ENCODE data around the gene PTPRT.

Gene PTPRT

DNA sequence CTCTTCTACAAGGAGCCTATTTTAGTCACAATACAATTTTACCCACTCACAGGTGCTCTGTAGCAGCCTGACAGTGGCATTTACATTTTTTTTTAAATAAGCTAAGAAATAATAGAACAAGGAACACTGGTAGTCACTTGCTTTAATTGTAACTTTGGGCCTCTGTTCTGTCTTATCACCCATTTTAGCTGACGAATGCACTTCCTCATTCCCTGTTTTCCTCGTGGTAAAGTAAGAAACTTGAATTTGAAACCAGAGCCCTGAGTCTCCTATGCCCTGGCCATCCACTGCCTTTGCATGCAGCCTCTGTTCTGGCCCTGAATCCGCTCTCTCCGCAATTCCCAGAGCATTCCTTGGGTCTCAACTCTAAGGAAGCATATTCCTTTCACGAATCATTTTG is 550.6 kb downstream of the PTPRT start:
- no peak for DNase-seq (ENCODE audit: low read depth in 2 of 3, low spot score in 1 of 3)

DNA sequence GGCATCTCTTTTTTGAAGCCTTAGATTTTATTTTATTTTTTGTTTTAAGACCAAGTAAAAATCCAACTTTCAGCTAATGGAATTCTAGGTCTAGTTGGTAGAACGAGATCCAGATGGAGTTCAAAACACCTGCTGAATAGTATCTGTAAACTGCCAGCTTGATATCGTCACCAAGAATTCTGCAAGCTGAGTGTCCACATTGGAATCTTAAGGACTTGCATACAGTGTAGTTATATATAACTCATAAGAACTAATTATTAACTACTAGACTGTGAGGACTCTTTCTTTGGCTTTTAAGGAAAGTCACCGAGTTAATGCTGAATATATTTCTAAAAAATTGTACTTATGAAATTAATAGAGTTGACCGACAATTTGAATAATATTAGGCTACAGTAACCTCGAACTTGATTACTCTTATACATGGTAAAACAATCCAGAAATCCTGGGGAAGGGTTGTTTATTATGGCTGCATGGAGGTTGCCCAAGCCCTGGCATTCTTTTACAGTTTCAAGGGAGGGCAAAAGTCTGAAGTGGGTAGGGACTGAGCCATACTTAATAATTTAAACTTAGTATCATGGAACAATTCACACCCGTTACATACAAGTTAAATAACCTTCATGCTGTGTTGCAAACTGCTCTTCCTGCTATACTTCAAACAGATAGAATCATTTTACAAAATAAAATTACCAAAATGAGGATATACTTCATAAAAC is 553.9 kb downstream of the PTPRT start:
- DNase-seq (ENCODE audit: low read depth in 2 of 3, low spot score in 1 of 3): no peak

DNA sequence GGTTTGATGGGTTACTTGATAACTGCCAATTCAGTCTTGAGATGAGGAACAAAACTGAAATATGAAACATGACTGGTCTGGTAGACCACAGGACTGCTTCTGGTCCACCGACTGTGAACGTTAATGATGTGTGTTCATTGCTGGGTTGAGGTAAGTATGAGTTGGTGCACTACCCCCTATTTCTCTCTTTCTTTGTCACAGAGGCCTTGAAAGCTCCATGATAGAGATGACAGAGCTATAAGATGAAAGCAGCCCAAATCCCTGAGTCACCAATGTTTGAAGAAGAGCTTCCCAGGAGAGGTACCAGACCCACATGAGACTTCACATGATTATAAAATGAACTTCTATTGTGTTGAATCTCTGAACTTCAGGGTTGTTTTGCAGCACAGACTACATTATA is 555.5 kb downstream of the PTPRT start:
- DNase-seq (ENCODE audit: low read depth in 2 of 3, low spot score in 1 of 3): no peak

DNA sequence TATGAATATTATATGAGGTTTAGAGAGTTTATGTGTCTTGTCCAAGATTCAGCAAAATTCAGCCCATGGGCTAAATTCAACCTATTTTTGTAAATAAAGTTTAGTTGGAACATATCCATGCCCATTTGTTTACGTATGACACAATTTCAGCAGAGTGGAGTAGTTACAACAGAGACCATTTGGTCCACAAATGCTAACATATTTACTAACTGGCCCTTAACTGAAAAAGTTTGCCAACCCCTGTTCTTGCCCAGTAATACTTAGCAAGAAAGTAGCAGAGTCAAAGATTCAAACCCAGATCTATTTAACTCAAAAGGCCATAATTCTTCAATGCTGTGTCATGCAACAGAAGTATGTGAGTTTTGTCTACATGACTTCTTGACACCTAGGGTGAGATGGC is 561.0 kb downstream of the PTPRT start:
- no peak for DNase-seq (ENCODE audit: low read depth in 2 of 3, low spot score in 1 of 3)

DNA sequence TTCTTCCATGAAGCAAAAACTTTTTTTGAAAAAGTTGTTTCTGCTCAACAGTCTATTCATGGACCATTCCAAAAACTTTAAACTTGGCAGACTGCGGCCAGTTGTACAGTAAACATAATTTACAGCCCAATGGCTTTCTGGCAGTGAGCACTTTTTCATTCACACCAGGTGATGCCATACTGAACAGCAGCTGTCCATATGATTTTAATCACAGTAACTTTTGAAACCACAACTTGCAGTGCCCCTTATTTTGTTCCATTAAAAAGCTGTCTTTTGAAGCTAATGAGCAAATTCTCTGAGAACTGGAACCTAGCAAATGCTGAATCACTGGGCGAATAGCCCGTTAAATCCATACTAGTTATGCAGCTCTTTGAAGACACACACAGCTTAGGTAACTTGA is 576.6 kb downstream of the PTPRT start:
- no peak for DNase-seq (ENCODE audit: low read depth in 2 of 3, low spot score in 1 of 3)

DNA sequence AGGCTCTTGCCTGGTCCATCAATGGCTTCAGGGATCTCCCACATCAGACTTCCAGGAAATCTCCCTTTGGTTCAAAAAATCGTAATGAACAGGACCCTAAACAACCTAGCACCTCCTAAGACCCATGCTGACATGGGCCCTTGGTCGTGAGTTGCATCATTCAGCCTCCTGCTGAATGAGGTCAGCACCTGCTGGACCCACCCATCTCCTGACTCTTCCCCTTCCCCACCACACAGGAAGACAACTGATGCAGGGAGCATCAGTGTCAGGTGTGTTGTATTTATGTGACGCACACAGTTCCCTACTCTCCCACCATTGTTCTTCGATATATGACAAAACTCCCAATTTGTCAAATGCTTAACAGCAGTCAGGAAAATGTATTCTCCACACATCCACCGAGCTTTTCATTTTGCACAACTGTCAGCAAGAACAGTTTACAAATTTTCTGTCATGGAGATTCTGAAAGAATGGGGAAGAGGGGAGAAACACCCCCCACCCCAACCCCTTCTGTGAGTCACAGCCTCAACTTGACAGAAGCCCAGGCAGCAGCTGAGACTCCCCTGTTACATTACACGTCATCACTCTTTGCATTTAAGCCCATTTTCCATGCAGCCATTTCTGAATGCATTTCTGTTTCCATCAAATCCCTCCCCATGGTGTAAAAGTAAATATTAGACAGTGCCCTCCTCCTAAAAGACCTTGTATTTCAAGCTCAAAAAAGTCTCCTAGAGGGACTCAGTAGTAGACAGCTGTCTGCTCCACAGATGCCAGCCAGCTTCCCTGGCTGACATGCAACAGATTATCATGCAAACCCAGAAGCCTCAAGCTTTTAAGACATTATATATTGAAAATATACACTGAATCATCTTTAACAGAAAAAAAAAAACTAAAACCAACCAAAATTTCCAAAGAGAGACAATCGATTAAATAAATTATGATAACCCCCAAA is 577.5 kb downstream of the PTPRT start:
- DNase-seq (ENCODE audit: low read depth in 2 of 3, low spot score in 1 of 3): no peak

DNA sequence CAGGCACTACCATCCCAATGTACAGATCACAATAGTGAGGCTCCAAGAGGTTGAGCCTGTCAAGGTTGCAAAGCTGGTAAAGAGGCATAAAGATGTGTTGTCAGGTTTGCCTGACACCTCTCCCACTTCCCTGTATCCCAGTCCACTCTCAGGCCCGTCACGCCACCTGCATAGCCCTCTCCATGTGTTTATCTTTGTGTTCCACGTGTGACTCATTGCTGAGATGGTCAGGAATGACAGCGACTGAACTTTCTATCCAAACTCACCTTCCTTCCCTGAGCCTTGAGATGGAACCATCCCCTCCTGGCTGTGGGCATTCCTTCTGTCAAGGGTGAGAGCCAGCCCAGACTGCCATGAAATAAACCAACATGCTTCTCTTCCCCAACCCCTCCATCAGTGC is 578.3 kb downstream of the PTPRT start:
- DNase-seq (ENCODE audit: low read depth in 2 of 3, low spot score in 1 of 3): no peak

DNA sequence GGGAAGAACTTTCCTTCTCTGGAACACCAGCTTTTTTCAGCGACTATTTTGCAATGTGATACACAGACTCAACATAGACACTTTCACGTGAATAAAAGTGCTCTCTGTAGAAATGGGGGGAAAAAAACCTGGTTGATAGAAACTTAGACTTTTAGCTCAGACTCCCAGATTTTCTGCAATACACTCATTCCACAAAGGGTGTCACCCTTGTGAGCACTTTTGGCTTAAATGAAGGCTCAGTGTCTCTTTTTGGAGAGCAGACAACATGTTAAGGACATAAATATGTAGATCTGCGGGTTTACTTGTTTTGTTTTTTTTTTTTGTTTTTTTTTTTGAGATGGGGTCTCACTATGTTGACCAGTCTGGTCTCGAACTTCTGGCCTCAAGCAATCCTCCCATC is 579.6 kb downstream of the PTPRT start:
- no peak for DNase-seq (ENCODE audit: low read depth in 2 of 3, low spot score in 1 of 3)

DNA sequence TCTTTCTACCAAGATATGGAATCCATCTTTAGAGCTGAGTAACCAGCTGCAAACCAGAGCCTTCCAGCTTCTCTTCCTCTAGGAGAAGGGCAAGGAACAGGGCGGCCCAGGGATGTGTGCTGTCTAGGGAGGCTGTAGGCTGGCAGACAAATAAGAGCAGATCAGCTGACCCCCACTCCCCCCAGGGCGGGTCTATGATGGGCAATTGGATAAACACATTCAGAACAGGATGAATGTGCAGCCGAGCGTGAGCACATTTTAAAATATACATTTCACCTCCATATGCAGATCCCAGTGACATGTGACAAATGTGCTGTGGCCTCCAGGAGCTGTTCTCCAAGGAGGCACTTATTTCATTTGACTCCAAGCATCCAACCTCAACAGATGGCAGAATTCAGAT is 580.1 kb downstream of the PTPRT start:
- no peak for DNase-seq (ENCODE audit: low read depth in 2 of 3, low spot score in 1 of 3)

DNA sequence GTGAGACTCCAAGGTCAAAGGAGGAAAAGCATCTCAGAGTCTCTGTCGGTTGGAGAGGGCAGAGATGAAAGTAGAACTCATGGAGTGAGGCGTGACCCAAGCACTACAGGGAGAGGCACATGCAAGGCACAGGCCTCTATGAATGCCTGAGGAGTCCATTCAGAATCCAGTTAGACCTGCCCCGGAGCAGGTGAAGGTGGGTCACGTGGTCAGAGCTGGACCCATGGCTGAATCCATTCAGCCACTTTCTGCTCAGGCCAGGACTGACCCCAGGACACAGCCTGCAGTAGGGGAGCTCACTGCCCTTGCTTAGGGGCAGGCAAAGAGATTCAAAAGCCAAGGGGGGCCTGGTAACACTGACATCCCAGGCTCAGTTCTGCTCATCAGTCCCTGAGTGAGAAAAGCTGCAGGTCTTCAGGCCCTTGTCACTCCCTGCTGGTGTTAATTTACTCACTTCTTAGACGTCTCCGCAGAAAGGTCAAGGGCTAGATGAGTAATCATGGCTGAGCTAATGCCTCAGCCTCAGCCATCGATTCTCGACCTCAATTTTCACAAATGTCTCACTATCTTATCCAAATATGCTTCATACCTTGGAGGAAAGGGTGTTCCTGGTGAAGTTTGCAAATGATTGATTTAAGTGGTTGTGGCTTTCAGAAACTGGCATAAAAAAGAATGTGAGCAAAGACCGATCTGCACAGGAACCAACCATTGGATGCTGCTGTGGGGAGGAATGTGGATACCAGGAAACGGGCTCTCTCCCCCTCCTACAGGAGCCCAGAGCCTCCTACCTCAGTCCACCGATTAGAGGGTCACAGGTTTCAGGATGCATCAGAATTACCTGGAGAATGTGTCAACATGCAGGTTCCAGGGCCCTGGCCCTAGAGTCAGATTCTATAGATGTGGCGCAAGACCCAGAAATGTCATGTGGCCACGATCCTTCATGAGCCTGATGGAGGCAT is 584.4 kb downstream of the PTPRT start:
- DNase-seq (ENCODE audit: low read depth in 2 of 3, low spot score in 1 of 3): no peak

DNA sequence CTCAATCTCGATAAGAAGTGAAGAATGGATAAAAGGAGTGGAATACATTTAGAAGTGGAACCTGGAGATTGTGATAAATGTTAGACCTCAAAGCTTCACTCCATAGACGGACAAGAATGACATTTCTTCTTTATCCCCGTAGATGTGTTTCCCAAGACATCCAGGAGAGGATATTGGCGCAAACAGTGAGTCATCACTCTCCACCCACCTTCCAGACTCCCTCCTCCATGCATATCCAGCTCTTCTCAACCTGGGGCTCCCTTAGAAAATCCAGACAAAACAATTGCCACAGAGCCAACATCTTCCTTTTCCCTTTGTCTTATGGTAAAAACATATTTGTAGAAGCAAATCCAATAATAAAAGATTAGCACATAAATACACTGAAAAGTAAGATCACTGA is 586.1 kb downstream of the PTPRT start:
- DNase-seq (ENCODE audit: low read depth in 2 of 3, low spot score in 1 of 3): no peak

DNA sequence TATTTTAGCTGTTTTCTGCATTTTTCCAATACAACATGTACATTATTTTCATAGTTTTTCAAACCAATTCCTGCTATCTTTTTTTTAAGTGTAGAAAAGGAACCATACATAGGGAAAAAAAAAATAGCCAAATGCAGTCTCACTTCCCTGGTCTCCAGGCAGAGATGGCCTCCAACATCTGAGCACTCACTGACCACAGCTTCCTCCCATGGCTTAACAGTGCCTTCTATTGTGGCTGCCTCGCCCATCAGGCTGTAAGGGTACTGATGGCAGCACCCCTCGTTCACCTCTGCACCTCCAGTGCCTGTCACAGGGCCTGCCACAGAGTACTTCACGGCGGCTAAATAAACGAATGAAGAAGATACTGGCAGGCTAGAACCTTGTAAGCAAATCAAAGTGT is 591.1 kb downstream of the PTPRT start:
- DNase-seq (ENCODE audit: low read depth in 2 of 3, low spot score in 1 of 3): no peak

DNA sequence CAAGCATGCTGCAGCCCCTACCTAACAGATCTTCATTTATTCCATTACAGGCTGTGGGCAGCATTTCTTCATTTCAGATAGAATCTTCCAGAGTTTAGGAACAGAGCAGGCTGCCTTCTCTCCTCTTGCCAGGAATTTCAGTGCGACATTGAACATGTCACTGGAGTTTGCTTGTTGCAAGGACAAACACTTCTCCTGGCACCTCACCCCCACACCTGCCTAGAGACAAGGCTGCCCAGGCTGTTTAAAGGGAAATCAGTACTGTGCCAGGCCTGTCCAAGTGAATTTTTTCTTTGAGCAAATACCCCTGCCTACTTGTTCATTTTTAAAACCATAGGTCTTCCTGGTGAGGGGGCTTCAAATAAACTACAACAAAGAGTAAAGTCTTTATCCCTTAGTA is 594.1 kb downstream of the PTPRT start:
- no peak for DNase-seq (ENCODE audit: low read depth in 2 of 3, low spot score in 1 of 3)

DNA sequence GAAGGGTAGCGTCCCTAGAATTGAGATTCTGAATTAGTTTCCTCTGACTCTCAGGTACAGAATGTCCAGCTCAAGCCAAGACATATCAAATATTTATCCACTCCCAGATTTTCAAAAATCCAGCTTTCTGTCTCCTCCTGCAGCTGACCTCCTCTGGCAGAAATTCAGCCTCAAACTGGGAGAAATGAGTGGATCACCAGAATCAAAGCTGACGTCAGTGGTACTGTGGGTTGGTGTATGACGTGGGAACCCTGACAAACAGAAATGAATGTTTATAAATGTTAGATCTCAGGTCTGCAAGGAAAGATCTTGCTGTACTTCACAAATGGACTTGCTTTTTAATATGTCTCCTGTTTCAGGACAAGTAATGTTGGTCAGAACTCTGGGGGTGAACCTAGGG is 595.0 kb downstream of the PTPRT start:
- DNase-seq (ENCODE audit: low read depth in 2 of 3, low spot score in 1 of 3): no peak

DNA sequence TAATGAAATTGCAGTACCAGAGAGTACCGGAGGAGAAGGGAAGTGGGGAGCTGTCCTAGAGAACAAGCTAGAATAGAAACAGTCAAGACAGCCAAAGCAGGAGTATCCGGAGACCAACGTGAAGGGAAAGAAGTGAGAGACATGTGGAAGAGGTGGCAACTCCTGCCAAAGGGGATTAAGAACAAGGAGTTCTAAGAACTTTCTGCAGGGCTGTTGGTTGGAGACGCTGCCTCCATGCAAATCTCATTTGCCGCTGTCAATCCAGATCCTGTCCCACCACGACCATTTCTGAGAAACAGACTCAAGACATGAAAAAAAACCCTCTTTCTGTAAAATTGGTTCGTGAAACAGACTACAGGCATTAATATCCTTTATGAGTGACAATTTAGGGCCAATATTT is 595.7 kb downstream of the PTPRT start:
- no peak for DNase-seq (ENCODE audit: low read depth in 2 of 3, low spot score in 1 of 3)

DNA sequence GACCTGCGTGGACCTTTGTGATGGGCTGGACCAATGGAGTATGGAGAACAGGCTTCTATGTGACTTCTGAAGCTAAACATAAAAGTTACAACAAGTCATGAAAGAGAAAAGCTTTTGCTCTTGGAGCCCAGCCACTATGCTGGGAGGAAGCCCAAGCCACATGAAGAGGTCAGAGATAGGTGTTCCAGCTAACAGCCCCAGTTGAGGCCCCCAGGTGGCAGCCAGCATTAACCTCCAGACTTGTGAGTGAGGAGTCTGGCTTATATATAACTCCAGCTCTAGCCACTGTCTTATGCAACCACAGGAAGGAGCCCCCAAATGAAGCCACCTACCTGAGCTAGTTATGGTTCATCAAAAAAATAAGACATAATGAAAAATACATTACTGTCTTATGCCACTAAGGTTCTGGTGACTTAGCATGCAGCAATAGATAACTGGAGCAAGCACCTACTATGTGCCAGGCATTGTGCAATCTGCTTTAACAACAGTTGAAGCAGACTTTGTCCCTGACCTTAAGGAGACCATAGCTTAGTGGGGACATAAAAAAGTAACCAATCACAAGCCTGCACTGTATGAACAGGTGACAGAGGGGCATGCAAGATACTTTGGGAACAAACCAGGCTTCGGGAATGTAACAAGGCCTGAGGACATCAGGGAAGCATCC is 599.6 kb downstream of the PTPRT start:
- DNase-seq (ENCODE audit: low read depth in 2 of 3, low spot score in 1 of 3): no peak

DNA sequence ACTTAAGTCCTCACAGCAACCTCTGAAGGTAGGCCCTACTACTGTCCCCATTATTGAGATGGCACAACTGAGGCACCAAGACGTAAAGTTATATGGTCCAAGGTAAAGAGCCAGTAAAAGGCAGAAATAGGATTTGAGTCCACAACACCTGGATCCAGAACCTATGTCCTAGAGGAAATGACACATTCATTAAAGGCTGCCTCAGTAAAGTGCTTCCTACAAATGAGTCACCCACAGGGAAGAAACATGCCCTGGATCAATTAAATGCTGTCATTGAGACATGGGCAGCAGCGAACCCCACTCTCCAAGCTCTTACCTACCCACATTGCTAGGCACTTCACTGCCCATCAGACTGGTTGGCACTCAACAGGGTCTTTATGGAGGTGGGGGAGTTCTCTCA is 600.9 kb downstream of the PTPRT start:
- no peak for DNase-seq (ENCODE audit: low read depth in 2 of 3, low spot score in 1 of 3)

DNA sequence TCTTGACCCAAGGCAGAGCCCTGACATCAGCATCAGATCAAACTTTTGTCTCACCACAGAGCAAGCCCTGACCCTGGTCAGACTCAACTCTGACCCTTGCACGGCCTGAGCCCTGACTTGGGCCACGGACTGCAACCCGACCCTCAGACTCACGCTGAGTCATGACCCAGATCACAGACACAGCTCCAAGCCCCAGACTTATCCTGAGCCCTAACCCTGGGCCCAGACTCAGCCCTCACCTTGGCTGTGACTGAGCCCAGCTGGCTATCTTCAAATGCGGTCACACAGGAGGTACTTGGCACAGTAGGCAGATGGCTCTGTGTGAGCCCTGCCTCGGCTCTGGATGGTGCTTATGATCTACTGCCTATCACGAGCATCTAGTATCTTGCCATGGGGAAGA is 602.3 kb downstream of the PTPRT start:
- no peak for DNase-seq (ENCODE audit: low read depth in 2 of 3, low spot score in 1 of 3)

DNA sequence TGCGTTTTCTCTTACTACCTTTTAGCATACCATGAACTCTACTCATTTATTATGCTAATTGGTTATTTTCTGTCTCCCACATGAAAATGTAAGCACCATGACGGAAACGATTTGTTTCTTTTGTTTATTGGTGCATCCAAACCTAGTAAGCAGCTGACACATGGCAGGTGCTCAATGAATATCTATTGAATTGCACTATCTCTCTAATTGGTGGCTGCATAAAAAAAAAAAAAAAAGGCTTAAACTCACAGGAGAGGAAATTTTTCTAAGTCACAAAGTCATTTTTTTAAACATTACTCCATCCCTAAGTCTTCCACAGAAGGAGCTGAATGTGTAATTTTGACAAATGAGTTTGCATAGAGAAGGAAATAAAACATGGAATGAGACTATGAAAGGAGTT is 608.4 kb downstream of the PTPRT start:
- DNase-seq (ENCODE audit: low read depth in 2 of 3, low spot score in 1 of 3): no peak

DNA sequence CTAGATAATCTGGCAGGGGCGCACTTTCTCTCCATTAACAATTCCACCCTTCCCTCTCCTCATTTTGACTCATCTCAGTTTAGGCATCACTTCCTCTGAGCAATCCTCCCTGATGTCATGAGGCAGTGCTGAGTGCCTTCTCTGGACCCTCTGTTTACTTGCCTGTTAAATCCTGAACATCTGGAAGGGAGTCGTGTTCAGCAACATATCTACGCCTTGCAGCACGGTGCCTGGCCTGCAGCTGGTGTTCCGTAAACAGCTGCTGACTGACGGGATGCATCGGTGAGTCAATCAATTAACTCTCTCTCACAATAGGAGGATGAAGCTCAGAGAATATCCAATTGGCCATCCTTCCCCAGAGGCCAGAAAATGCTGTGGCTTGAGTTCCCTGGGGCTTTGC is 613.5 kb downstream of the PTPRT start:
- DNase-seq (ENCODE audit: low read depth in 2 of 3, low spot score in 1 of 3): no peak

Measured in stimulated activated CD4-positive, alpha-beta T cell treated with anti-CD3 and anti-CD28 coated beads, Interleukin-12 subunit alpha, Interleukin-12 subunit beta, amount 100 ng/mL, for 48 hours (primary cell).